IPS-20b (cell line): ENCODE results near the gene C10orf90.

Experiments used
- H3K27ac ChIP-seq: one replicate; pipeline ENCODE4 v1.5.1; 2013; ENCODE audit warnings: low read length
- H3K27me3 ChIP-seq: 2 replicates; pipeline ENCODE4 v1.6.1; 2013; ENCODE audit warnings: mild to moderate bottlenecking, low read length, inconsistent platforms; ENCODE audit not compliant: insufficient read depth
- H3K36me3 ChIP-seq: 2 replicates; pipeline ENCODE4 v1.6.1; 2013; ENCODE audit warnings: low read depth, mild to moderate bottlenecking, inconsistent platforms, low read length, moderate library complexity; ENCODE audit not compliant: insufficient read depth
- H3K4me1 ChIP-seq: 2 replicates; pipeline ENCODE4 v1.6.1; 2013; ENCODE audit warnings: mild to moderate bottlenecking, control low read depth, inconsistent platforms, low read length, moderate library complexity; ENCODE audit not compliant: insufficient read depth
- H3K4me3 ChIP-seq: 2 replicates; pipeline ENCODE4 v1.5.1; 2013; ENCODE audit warnings: mild to moderate bottlenecking, low read length, inconsistent platforms
- H3K9ac ChIP-seq: 2 replicates; pipeline ENCODE4 v1.6.1; 2013; ENCODE audit warnings: low read depth, mild to moderate bottlenecking, inconsistent platforms, low read length, moderate library complexity
- H3K9me3 ChIP-seq: 2 replicates; pipeline ENCODE4 v1.6.1; 2013; ENCODE audit warnings: mild to moderate bottlenecking, low read depth, low read length, inconsistent platforms; ENCODE audit not compliant: insufficient read depth

Gene C10orf90

GRCh38 chr10:126628746-126629145 is 41.7 kb downstream of the C10orf90 start:
- H3K4me3 ChIP-seq: no peak overlapping the region
- H3K9me3 ChIP-seq: no peaks in the 10 kb centered on the region
- no peak overlapping the region for H3K27ac ChIP-seq
- H3K9ac ChIP-seq: no peak overlapping the region
- H3K4me1 ChIP-seq: no peaks in the 10 kb centered on the region
- H3K36me3 ChIP-seq: no peaks in the 10 kb centered on the region
- no peaks in the 10 kb centered on the region for H3K27me3 ChIP-seq

GRCh38 chr10:126621846-126622245 is 48.6 kb downstream of the C10orf90 start:
- no peaks in the 10 kb centered on the region for H3K36me3 ChIP-seq
- H3K9me3 ChIP-seq: no peaks in the 10 kb centered on the region
- no peak overlapping the region for H3K4me3 ChIP-seq
- H3K27me3 ChIP-seq: no peaks in the 10 kb centered on the region
- no peaks in the 10 kb centered on the region for H3K4me1 ChIP-seq
- no peak overlapping the region for H3K9ac ChIP-seq
- H3K27ac ChIP-seq: no peak overlapping the region

GRCh38 chr10:126618466-126618865 is 52.0 kb downstream of the C10orf90 start:
- no peak overlapping the region for H3K4me3 ChIP-seq
- no peaks in the 10 kb centered on the region for H3K27me3 ChIP-seq
- H3K9ac ChIP-seq: no peak overlapping the region
- H3K9me3 ChIP-seq: no peaks in the 10 kb centered on the region
- H3K27ac ChIP-seq: no peak overlapping the region
- H3K36me3 ChIP-seq: no peaks in the 10 kb centered on the region
- H3K4me1 ChIP-seq: no peaks in the 10 kb centered on the region

- no peaks in the 10 kb centered on the region for H3K4me1 ChIP-seq
- H3K9ac ChIP-seq: no peak overlapping the region
- no peak overlapping the region for H3K27ac ChIP-seq
- H3K27me3 ChIP-seq: no peaks in the 10 kb centered on the region
- no peak overlapping the region for H3K4me3 ChIP-seq
- H3K36me3 ChIP-seq: no peaks in the 10 kb centered on the region
- no peaks in the 10 kb centered on the region for H3K9me3 ChIP-seq
Observed at GRCh38 chr10:126617733-126618132, 52.8 kb downstream of the C10orf90 start.

GRCh38 chr10:126617208-126617607 is 53.3 kb downstream of the C10orf90 start:
- no peaks in the 10 kb centered on the region for H3K9me3 ChIP-seq
- H3K36me3 ChIP-seq: no peaks in the 10 kb centered on the region
- H3K27me3 ChIP-seq: no peaks in the 10 kb centered on the region
- H3K4me3 ChIP-seq: no peak overlapping the region
- H3K4me1 ChIP-seq: no peaks in the 10 kb centered on the region
- no peak overlapping the region for H3K27ac ChIP-seq
- no peak overlapping the region for H3K9ac ChIP-seq

GRCh38 chr10:126616737-126617136 is 53.8 kb downstream of the C10orf90 start:
- H3K4me3 ChIP-seq: no peak overlapping the region
- H3K36me3 ChIP-seq: no peaks in the 10 kb centered on the region
- no peaks in the 10 kb centered on the region for H3K4me1 ChIP-seq
- no peaks in the 10 kb centered on the region for H3K27me3 ChIP-seq
- no peak overlapping the region for H3K27ac ChIP-seq
- H3K9me3 ChIP-seq: no peaks in the 10 kb centered on the region
- H3K9ac ChIP-seq: no peak overlapping the region

GRCh38 chr10:126611303-126611702 is 59.2 kb downstream of the C10orf90 start:
- Histone ChIP-seq H3K4me3 (no peak overlapping the region), H3K27ac (no peak overlapping the region), H3K4me1 (no peaks in the 10 kb centered on the region), H3K36me3 (no peaks in the 10 kb centered on the region), H3K9me3 (no peaks in the 10 kb centered on the region), H3K9ac (no peak overlapping the region), H3K27me3 (no peaks in the 10 kb centered on the region)

GRCh38 chr10:126609566-126609965 is 60.9 kb downstream of the C10orf90 start:
- Histone ChIP-seq H3K9ac (no peak overlapping the region), H3K27me3 (no peaks in the 10 kb centered on the region), H3K27ac (no peak overlapping the region), H3K36me3 (no peaks in the 10 kb centered on the region), H3K9me3 (no peaks in the 10 kb centered on the region), H3K4me3 (no peak overlapping the region), H3K4me1 (no peaks in the 10 kb centered on the region)

GRCh38 chr10:126599949-126600682 is 70.4 kb downstream of the C10orf90 start:
- no peak overlapping the region; the same call in 1 of the 2 replicates for H3K9ac ChIP-seq
- no peaks in the 10 kb centered on the region for H3K36me3 ChIP-seq
- H3K9me3 ChIP-seq: no peaks in the 10 kb centered on the region
- no peak overlapping the region for H3K27ac ChIP-seq
- peaks cover 12% of the 10 kb centered on the region; the same call in 1 of the 2 replicates for H3K4me1 ChIP-seq
- no peaks in the 10 kb centered on the region for H3K27me3 ChIP-seq
- H3K4me3 ChIP-seq: no peak overlapping the region; the same call in 1 of the 2 replicates

- Histone ChIP-seq H3K36me3 (no peaks in the 10 kb centered on the region), H3K4me3 (no peak overlapping the region), H3K9me3 (no peaks in the 10 kb centered on the region), H3K27ac (no peak overlapping the region), H3K9ac (no peak overlapping the region), H3K27me3 (no peaks in the 10 kb centered on the region), H3K4me1 (peaks cover 12% of the 10 kb centered on the region; the same call in 1 of the 2 replicates)
Observed at GRCh38 chr10:126598009-126598408, 72.5 kb downstream of the C10orf90 start.

- no peak overlapping the region for H3K9ac ChIP-seq
- no peaks in the 10 kb centered on the region for H3K9me3 ChIP-seq
- H3K27ac ChIP-seq: no peak overlapping the region
- no peaks in the 10 kb centered on the region for H3K36me3 ChIP-seq
- no peak overlapping the region for H3K4me3 ChIP-seq
- no peaks in the 10 kb centered on the region for H3K27me3 ChIP-seq
- peaks cover 12% of the 10 kb centered on the region; the same call in 1 of the 2 replicates for H3K4me1 ChIP-seq
Observed at GRCh38 chr10:126597211-126597610, 73.3 kb downstream of the C10orf90 start.

GRCh38 chr10:126596472-126597016 is 73.9 kb downstream of the C10orf90 start:
- Histone ChIP-seq H3K36me3 (no peaks in the 10 kb centered on the region), H3K27ac (no peak overlapping the region), H3K4me1 (peaks cover 12% of the 10 kb centered on the region; the same call in 1 of the 2 replicates), H3K9me3 (no peaks in the 10 kb centered on the region), H3K27me3 (no peaks in the 10 kb centered on the region), H3K4me3 (no peak overlapping the region), H3K9ac (no peak overlapping the region)
